ENCODE results near the gene ROMO1. TPM values are rescaled to one million over a fixed set of nuclear protein-coding genes. Genes with fewer than 3 reads are reported as not detected.

Gene ROMO1
- total RNA-seq, 1 donor from 2014 or later: 128 TPM

- peak overlapping the region; percentile 51 for H3K27ac Mint-ChIP-seq (ENCODE audit: unreplicated experiment)
- peaks cover 41% of the 10 kb centered on the region for H3K36me3 Mint-ChIP-seq (ENCODE audit: low read depth)
- no peaks in the 10 kb centered on the region for H3K27me3 Mint-ChIP-seq (ENCODE audit: low read depth)
- H3K4me1 Mint-ChIP-seq (ENCODE audit: low read depth): peaks cover 38% of the 10 kb centered on the region
- no peak for DNase-seq (ENCODE audit: low spot score)
- TF ChIP-seq CTCF (IDR thresholded peaks at IDR 0.05): no peak
- H3K4me3 Mint-ChIP-seq (ENCODE audit: unreplicated experiment): no peak overlapping the region
- no peaks in the 10 kb centered on the region for H3K9me3 Mint-ChIP-seq (ENCODE audit: low read depth)
Measured at GRCh38 chr20:35730583-35731468, 31.6 kb downstream of the ROMO1 start.

GRCh38 chr20:35731469-35731788 is 32.2 kb downstream of the ROMO1 start:
- Mint-ChIP-seq H3K9me3 (ENCODE audit: low read depth) (no peaks in the 10 kb centered on the region), H3K36me3 (ENCODE audit: low read depth) (peaks cover 42% of the 10 kb centered on the region), H3K4me1 (ENCODE audit: low read depth) (peaks cover 43% of the 10 kb centered on the region), H3K4me3 (ENCODE audit: unreplicated experiment) (no peak overlapping the region), H3K27ac (ENCODE audit: unreplicated experiment) (no peak overlapping the region), H3K27me3 (ENCODE audit: low read depth) (no peaks in the 10 kb centered on the region)
- TF ChIP-seq CTCF (IDR thresholded peaks at IDR 0.05): no peak
- DNase-seq (ENCODE audit: low spot score): no peak

- Mint-ChIP-seq H3K36me3 (ENCODE audit: low read depth) (peaks cover 37% of the 10 kb centered on the region), H3K4me1 (ENCODE audit: low read depth) (peaks cover 43% of the 10 kb centered on the region), H3K4me3 (ENCODE audit: unreplicated experiment) (no peak overlapping the region)
Measured at GRCh38 chr20:35731862-35732643, 32.8 kb downstream of the ROMO1 start.

GRCh38 chr20:35732644-35732982 is 33.4 kb downstream of the ROMO1 start:
- no peaks in the 10 kb centered on the region for H3K27me3 Mint-ChIP-seq (ENCODE audit: low read depth)

More at GRCh38 chr20:35731862-35732643, 32.8 kb downstream of the ROMO1 start:
- H3K27me3 Mint-ChIP-seq (ENCODE audit: low read depth): no peaks in the 10 kb centered on the region
- no peak for TF ChIP-seq CTCF (IDR thresholded peaks at IDR 0.05)
- DNase-seq (ENCODE audit: low spot score): no peak
- peak overlapping the region; percentile 9 for H3K27ac Mint-ChIP-seq (ENCODE audit: unreplicated experiment)
- no peaks in the 10 kb centered on the region for H3K9me3 Mint-ChIP-seq (ENCODE audit: low read depth)

More at GRCh38 chr20:35732644-35732982, 33.4 kb downstream of the ROMO1 start:
- Mint-ChIP-seq H3K36me3 (ENCODE audit: low read depth) (peaks cover 37% of the 10 kb centered on the region), H3K4me3 (ENCODE audit: unreplicated experiment) (no peak overlapping the region), H3K9me3 (ENCODE audit: low read depth) (no peaks in the 10 kb centered on the region), H3K4me1 (ENCODE audit: low read depth) (peaks cover 43% of the 10 kb centered on the region), H3K27ac (ENCODE audit: unreplicated experiment) (no peak overlapping the region)
- DNase-seq (ENCODE audit: low spot score): no peak
- no peak for TF ChIP-seq CTCF (IDR thresholded peaks at IDR 0.05)
